Activated T-cell treated with anti-CD3 and anti-CD28 coated beads, Interleukin-2, amount 50 U/mL, for 72 hours (primary cell): ENCODE data around the gene PKNOX2. TPM values are rescaled to one million over a fixed set of nuclear protein-coding genes. Genes with fewer than 3 reads are reported as not detected.

Source experiments
- ATAC-seq, 2 donors: fragments of 150-1000 bp; cut with Tn5 transposase; replicated peaks in 1 of 2; 2 replicates each; pipeline ENCODE4 v1.10.0; 2021; ENCODE audit warnings: moderate library complexity in 2 of 2, mild to moderate bottlenecking in 1 of 2
- DNase-seq, 2 donors: peaks; one replicate each; pipeline ENCODE4 v3.0.0; 2021 to 2022; ENCODE audit warnings: mixed read lengths in 1 of 2
- H3K27ac Mint-ChIP-seq: one replicate; pipeline ENCODE4 v1.8.0; 2022; ENCODE audit warnings: mild to moderate bottlenecking, moderate library complexity, mixed read lengths
- H3K27me3 Mint-ChIP-seq: one replicate; pipeline ENCODE4 v1.8.0; 2022; ENCODE audit warnings: low read depth, mixed read lengths
- H3K36me3 Mint-ChIP-seq, 2 donors: one replicate each; pipeline ENCODE4 v1.8.0; 2022; ENCODE audit warnings: mixed read lengths in 2 of 2, mild to moderate bottlenecking in 1 of 2; ENCODE audit not compliant: insufficient read depth in 2 of 2
- H3K4me1 Mint-ChIP-seq: one replicate; pipeline ENCODE4 v1.8.0; 2022; ENCODE audit warnings: low read depth, mixed read lengths
- H3K4me3 Mint-ChIP-seq, 2 donors: one replicate each; pipeline ENCODE4 v1.8.0; 2022; ENCODE audit warnings: mild to moderate bottlenecking in 2 of 2, mixed read lengths in 2 of 2, moderate library complexity in 2 of 2
- H3K9me3 Mint-ChIP-seq, 2 donors: one replicate each; pipeline ENCODE4 v1.8.0; 2022; ENCODE audit warnings: mixed read lengths in 2 of 2
- total RNA-seq, 2 donors: library from RNA; stranded (reverse); gene quantifications; one replicate each; pipeline ENCODE4 v1.2.3, GENCODE V29; 2022

Gene PKNOX2
- total RNA-seq, 2 donors from 2014 or later, result not detected

DNA sequence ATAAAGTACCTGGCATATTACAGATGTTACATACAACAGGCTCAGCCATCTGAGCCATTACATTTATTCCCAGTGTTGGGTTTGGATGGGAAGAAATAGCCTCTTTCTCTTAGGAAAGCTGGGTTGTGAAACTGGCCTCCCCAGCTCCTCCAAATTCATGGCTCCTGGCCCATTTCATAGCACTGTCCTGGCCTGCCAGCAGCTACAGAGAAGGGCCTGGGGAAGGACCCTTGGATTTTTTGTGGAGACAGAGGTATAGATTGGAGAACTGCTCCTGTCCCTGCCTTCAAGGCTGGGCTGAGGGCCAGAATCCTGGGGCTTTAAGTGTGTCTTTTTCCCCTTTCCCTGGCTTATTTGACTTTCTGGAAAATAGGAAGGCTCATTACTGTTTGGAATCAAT lies 18.0 kb downstream of the PKNOX2 start:
- Mint-ChIP-seq H3K4me1 (no peaks in the 10 kb centered on the region), H3K36me3 (no peaks in the 10 kb centered on the region), H3K27me3 (peaks cover 58% of the 10 kb centered on the region), H3K4me3 (no peak overlapping the region), H3K27ac (no peak overlapping the region), H3K9me3 (no peaks in the 10 kb centered on the region)
- DNase-seq, result no peak
- ATAC-seq, result no peak

- H3K27ac Mint-ChIP-seq, result no peak overlapping the region
- no peak overlapping the region for H3K4me3 Mint-ChIP-seq
These were observed 19.1 kb downstream of the PKNOX2 start for GRCh38 chr11:125183641-125184040.

GRCh38 chr11:125188021-125188420 lies 23.5 kb downstream of the PKNOX2 start:
- Mint-ChIP-seq H3K4me3 (no peak overlapping the region), H3K27me3 (peaks cover 69% of the 10 kb centered on the region), H3K9me3 (no peaks in the 10 kb centered on the region), H3K36me3 (no peaks in the 10 kb centered on the region), H3K4me1 (no peaks in the 10 kb centered on the region), H3K27ac (no peak overlapping the region)
- ATAC-seq (no peak), DNase-seq (no peak)

More at GRCh38 chr11:125183641-125184040, 19.1 kb downstream of the PKNOX2 start:
- DNase-seq (no peak), ATAC-seq (no peak)
- no peaks in the 10 kb centered on the region for H3K4me1 Mint-ChIP-seq
- H3K9me3 Mint-ChIP-seq, result no peaks in the 10 kb centered on the region
- H3K27me3 Mint-ChIP-seq, result peaks cover 60% of the 10 kb centered on the region
- no peaks in the 10 kb centered on the region for H3K36me3 Mint-ChIP-seq

DNA sequence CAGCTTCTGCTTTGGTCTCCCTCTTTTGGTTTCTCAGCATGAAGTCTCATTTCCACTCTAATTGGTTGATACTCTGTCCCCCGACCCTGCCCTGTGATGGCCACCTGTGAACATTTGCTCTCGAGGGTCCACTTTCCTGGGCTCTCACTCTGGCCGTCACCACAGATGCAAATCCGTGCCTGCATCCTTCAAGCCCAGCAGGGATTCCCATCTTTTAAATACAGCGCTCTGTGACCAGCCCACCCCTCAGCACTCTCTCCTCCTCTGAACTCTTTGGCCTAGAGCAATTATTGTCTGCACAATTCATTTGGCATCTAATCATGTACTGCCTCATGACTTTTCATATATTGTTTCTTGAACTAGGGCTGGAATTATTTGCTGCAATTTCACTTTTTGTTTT lies 26.0 kb downstream of the PKNOX2 start:
- H3K36me3 Mint-ChIP-seq, result no peaks in the 10 kb centered on the region
- no peak overlapping the region for H3K4me3 Mint-ChIP-seq
- H3K27ac Mint-ChIP-seq, result no peak overlapping the region
- H3K27me3 Mint-ChIP-seq, result peaks cover 53% of the 10 kb centered on the region
- DNase-seq, result no peak
- no peak for ATAC-seq
- H3K9me3 Mint-ChIP-seq, result no peaks in the 10 kb centered on the region
- no peaks in the 10 kb centered on the region for H3K4me1 Mint-ChIP-seq

DNA sequence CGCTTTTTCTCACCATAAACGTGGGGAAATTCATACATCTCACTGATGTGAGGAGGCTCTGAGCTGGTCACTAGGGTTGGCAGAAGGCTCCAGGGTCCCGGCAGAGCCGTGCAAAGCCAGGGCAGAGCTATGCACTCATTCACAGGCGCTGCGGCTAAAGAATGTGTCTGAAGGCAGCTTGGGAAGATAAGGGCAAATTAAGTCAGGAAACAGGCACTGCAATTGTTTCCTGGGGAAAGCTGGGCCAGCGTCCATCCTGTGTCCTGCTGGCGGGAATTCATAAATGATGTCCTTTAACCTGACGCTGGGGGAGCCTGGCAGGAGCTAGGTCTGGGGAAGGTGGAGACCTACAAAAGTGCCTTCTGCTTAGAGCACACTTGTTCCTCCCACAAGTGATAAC lies 27.6 kb downstream of the PKNOX2 start:
- H3K36me3 Mint-ChIP-seq, result no peaks in the 10 kb centered on the region
- H3K27me3 Mint-ChIP-seq, result peaks cover 47% of the 10 kb centered on the region
- no peak overlapping the region for H3K27ac Mint-ChIP-seq

DNA sequence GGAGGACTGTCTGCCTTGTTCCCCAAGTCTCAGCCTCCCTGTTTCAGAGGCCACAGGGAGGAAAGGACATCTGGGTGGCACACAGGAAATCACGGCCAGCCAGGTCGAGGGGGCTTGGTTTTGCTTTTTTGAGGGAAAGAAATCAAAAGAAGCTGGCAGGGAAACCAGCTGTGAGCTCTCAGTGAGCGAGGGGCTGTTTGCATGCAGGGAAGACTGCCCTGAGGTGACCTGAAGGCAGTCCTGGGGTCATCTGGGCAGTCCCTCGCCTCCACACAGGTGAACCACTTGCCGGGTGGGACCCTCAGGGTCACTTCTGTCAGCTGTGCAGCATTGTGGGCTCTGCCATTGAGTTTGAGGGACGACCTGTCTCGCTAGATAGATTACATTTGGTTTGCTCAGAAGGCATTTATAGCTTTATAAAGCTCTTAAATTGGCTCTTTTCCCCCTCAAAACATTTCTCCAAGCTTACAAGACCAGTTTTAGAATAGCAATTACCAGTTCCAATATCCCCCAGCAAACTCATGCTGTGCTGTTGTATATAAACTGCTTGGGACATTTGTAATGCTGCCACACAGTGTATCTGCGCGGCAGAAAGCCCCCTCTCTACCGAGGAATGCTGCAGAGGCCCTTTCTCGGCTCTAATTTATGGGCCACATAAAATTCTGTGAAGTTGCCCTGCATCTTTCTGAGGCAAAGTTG lies 28.3 kb downstream of the PKNOX2 start:
- no peak for DNase-seq
- Mint-ChIP-seq H3K4me1 (no peaks in the 10 kb centered on the region), H3K4me3 (no peak overlapping the region), H3K27ac (no peak overlapping the region), H3K9me3 (no peaks in the 10 kb centered on the region), H3K36me3 (no peaks in the 10 kb centered on the region), H3K27me3 (peaks cover 51% of the 10 kb centered on the region)
- no peak for ATAC-seq

More for the DNA sequence above, 27.6 kb downstream of the PKNOX2 start:
- ATAC-seq, result no peak
- H3K4me1 Mint-ChIP-seq, result no peaks in the 10 kb centered on the region
- no peaks in the 10 kb centered on the region for H3K9me3 Mint-ChIP-seq
- DNase-seq, result no peak
- no peak overlapping the region for H3K4me3 Mint-ChIP-seq

DNA sequence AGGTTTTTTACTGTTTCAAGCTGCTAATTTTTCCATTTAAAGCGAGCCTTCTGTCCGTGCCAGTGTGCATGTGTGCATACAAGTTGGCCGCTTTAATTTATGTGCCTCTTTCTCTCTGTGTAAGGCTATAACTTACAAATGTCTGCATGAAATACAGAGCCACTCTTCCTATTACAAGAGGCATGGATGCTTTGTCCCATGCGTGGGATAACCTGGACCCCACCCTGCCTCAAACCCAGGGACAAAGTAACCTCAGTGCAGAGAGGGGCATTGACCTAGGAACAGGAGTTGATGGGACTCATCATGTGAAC lies 28.8 kb downstream of the PKNOX2 start:
- Mint-ChIP-seq H3K4me3 (no peak overlapping the region), H3K4me1 (no peaks in the 10 kb centered on the region), H3K36me3 (no peaks in the 10 kb centered on the region), H3K27me3 (peaks cover 54% of the 10 kb centered on the region), H3K27ac (no peak overlapping the region), H3K9me3 (no peaks in the 10 kb centered on the region)
- DNase-seq (no peak), ATAC-seq (no peak)

DNA sequence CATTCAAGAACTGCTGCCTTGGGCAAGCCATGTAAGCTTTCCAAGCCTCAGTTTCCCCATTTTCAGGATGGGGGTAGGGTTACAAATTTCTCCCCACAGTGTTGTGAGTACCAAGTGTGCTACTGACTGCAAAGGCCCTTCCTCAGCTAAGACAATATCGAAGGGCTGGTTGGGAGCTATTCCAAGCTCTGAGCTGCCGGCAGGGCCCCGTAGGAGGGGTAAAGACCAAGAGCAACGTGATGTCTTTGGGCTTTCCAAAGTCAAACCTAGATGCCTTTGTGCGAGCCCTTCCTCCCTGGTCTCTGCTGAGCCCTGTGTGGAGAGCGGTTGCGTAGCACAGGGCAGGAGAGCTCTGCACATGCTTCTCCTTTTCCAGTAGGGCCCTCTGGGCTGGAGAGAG lies 29.3 kb downstream of the PKNOX2 start:
- H3K27me3 Mint-ChIP-seq, result peaks cover 54% of the 10 kb centered on the region
- no peaks in the 10 kb centered on the region for H3K4me1 Mint-ChIP-seq
- no peak overlapping the region for H3K27ac Mint-ChIP-seq
- DNase-seq (no peak), ATAC-seq (no peak)
- H3K4me3 Mint-ChIP-seq, result no peak overlapping the region
- H3K9me3 Mint-ChIP-seq, result no peaks in the 10 kb centered on the region
- no peaks in the 10 kb centered on the region for H3K36me3 Mint-ChIP-seq

GRCh38 chr11:125199915-125200314 lies 35.4 kb downstream of the PKNOX2 start:
- no peak for ATAC-seq
- Mint-ChIP-seq H3K9me3 (no peaks in the 10 kb centered on the region), H3K36me3 (no peaks in the 10 kb centered on the region), H3K27me3 (peaks cover 15% of the 10 kb centered on the region), H3K4me1 (no peaks in the 10 kb centered on the region), H3K27ac (no peak overlapping the region), H3K4me3 (no peak overlapping the region)
- no peak for DNase-seq

DNA sequence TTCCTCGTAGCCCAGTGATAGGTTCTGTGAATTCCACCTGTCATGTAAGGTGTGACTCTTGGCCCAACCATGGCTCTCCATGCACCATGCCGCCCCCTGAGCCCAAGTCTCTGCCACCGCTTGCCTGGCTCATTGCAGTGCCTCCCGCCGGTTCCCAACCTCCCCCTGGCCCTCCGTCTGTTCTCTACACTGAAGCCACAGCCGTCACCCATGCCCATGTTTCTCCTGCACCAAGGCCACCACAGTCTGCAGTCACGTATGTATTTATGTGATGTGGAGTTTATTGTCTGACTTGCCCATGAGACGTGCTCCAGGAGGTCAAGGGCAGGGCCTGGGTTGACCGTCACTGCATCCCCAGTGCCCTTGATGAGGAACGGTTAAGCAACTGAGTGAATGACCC lies 35.9 kb downstream of the PKNOX2 start:
- Mint-ChIP-seq H3K27me3 (peaks cover 15% of the 10 kb centered on the region), H3K27ac (no peak overlapping the region), H3K4me3 (no peak overlapping the region), H3K9me3 (no peaks in the 10 kb centered on the region), H3K36me3 (no peaks in the 10 kb centered on the region), H3K4me1 (no peaks in the 10 kb centered on the region)
- ATAC-seq (no peak), DNase-seq (no peak)

DNA sequence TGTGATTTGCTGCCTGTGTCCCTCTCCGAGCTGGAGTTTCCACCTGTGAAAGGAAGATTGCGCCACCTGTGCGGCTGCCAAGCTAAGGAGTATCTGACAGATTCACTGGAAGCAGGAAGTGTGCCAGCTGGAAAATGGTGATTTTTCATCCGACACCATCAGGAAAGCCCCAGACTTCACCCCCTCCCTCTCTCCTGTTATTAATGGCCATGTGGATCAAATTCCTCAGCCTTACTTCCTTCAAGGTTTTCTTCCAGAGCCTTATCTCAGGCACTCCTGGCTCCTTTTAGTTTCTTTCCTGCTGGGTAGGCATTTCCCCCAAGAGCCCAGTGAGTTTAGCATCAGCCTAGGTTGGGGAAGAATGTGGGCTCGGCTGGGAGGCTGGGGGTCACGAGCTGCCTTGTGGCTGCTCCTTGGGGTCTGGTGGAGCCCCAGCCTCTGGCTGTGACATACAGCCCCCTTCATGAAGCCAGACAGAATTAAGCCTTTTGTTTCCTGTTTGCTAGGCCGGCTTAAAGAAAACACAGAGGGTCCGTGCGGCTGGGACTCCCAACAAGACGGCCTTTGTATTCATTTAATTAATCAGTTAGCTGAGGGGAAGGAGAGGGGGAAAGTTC lies 37.1 kb downstream of the PKNOX2 start:
- DNase-seq, result no peak
- H3K4me1 Mint-ChIP-seq, result no peaks in the 10 kb centered on the region
- no peak overlapping the region for H3K27ac Mint-ChIP-seq
- H3K4me3 Mint-ChIP-seq, result no peak overlapping the region
- no peaks in the 10 kb centered on the region for H3K36me3 Mint-ChIP-seq
- peaks cover 15% of the 10 kb centered on the region for H3K27me3 Mint-ChIP-seq
- H3K9me3 Mint-ChIP-seq, result no peaks in the 10 kb centered on the region
- ATAC-seq, result no peak

DNA sequence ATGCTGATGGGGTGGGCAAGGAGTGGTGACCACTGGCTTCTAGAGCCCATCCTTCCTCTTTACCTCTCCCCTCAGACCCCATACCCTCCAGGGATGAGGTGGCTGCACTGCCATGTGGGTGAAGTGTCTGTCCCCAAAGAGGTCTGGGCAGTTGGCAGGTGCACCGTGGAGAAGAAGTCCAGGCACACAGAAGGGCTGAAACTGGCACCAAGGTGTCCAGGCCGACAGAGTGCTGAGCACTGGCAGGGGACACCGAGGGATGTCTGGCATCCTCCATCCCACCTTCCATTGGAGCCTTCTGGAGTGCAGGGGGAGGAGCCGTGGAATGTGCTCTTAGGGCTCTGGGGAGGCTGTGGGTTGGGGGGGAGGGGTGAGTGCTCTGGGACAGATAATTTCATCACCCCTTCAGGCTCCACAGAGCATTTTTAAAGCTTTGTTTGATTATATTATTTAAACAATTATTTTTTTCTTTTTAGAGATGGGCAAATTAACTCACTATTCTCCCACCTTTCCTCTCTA lies 37.9 kb downstream of the PKNOX2 start:
- H3K4me3 Mint-ChIP-seq, result no peak overlapping the region
- DNase-seq, result no peak
- ATAC-seq, result no peak

DNA sequence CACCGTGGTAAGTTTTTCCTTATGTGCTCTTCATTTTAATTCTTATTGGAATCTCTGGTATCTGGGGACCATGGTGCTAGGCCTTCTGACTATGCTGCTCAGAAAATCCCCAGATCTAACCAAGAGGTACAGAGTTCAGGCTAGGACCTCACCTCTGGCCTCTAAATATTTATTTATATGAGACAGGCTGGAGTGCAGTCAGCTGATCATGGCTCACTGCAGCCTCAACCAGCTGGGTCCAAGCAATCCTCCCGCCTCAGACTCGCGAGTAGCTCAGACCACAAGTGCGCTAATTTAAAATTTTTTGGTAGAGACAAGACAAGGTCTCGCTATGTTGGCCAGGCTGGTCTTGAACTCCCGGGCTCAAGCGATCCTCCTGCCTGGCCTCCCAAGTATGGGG lies 38.4 kb downstream of the PKNOX2 start:
- H3K36me3 Mint-ChIP-seq, result no peaks in the 10 kb centered on the region
- no peak for DNase-seq
- no peaks in the 10 kb centered on the region for H3K9me3 Mint-ChIP-seq
- no peaks in the 10 kb centered on the region for H3K4me1 Mint-ChIP-seq
- H3K27me3 Mint-ChIP-seq, result peaks cover 10% of the 10 kb centered on the region
- no peak for ATAC-seq
- no peak overlapping the region for H3K4me3 Mint-ChIP-seq
- no peak overlapping the region for H3K27ac Mint-ChIP-seq

More for the DNA sequence above, 37.9 kb downstream of the PKNOX2 start:
- no peaks in the 10 kb centered on the region for H3K36me3 Mint-ChIP-seq
- H3K27ac Mint-ChIP-seq, result no peak overlapping the region
- H3K4me1 Mint-ChIP-seq, result no peaks in the 10 kb centered on the region
- peaks cover 15% of the 10 kb centered on the region for H3K27me3 Mint-ChIP-seq
- H3K9me3 Mint-ChIP-seq, result no peaks in the 10 kb centered on the region
